ENCODE measurements around the gene FAM120A.

The FAM120A gene

DNA sequence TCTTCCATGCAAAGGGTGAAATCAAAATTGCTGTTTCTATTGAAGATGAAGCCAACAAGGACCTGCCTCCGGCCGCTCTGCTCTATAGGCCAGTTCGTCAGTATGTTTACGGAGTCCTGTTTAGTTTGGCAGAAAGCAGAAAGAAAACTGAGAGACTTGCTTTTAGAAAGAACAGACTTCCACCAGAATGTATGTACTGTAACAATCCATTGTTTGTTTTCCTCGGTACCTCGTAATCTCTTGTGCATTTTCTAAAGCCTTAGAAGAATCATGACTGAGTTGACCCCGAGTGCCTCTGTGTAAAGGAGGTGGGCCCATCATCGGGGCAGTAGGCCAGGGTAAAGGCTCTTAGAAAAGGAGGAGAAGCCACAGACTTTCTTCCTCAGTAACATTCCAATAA is 80.7 kb downstream of the FAM120A start:
- DNase-seq (ENCODE audit: insufficient read length, low spot score) (no peak), FAIRE-seq (no peak)
- TF ChIP-seq PAX5 (IDR thresholded peaks at IDR 0.05; ENCODE audit: insufficient read depth, low read length, severe bottlenecking) (no peak), SPI1 (IDR thresholded peaks at IDR 0.05; ENCODE audit: low read depth, low read length) (no peak), POLR2A (IDR thresholded peaks at IDR 0.05; ENCODE audit: low read depth, low read length) (no peak), TAF1 (IDR thresholded peaks at IDR 0.05; ENCODE audit: low read depth, low read length) (no peak), POU2F2 (IDR thresholded peaks at IDR 0.05; ENCODE audit: low read depth, low read length) (no peak), POLR2AphosphoS5 (IDR thresholded peaks at IDR 0.05; ENCODE audit: low read depth, low read length) (no peak)

DNA sequence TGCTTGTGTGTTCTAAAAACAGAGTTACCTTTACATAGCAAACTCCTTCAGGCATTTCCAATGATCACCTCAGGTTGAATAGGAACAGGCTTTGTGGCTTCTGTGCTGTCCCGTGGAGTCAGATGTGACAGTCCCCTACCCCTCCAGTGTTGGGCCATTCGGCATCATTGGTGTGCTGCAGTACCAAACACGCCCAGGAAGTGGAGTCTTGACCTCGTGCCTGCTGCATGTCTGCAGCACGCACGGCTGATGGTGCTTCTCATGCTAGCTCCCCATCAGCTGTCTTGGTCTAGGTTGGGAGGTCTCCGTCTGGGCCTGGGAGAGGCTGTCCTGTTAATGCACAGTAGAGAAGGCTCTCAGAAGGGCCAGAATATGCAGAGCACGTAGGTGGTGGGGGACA is 82.4 kb downstream of the FAM120A start:
- FAIRE-seq, result no peak
- TF ChIP-seq SPI1 (IDR thresholded peaks at IDR 0.05; ENCODE audit: low read depth, low read length) (no peak), POLR2A (IDR thresholded peaks at IDR 0.05; ENCODE audit: low read depth, low read length) (no peak), POLR2AphosphoS5 (IDR thresholded peaks at IDR 0.05; ENCODE audit: low read depth, low read length) (no peak), PAX5 (IDR thresholded peaks at IDR 0.05; ENCODE audit: insufficient read depth, low read length, severe bottlenecking) (no peak), POU2F2 (IDR thresholded peaks at IDR 0.05; ENCODE audit: low read depth, low read length) (no peak), TAF1 (IDR thresholded peaks at IDR 0.05; ENCODE audit: low read depth, low read length) (no peak)
- DNase-seq (ENCODE audit: insufficient read length, low spot score), result no peak

DNA sequence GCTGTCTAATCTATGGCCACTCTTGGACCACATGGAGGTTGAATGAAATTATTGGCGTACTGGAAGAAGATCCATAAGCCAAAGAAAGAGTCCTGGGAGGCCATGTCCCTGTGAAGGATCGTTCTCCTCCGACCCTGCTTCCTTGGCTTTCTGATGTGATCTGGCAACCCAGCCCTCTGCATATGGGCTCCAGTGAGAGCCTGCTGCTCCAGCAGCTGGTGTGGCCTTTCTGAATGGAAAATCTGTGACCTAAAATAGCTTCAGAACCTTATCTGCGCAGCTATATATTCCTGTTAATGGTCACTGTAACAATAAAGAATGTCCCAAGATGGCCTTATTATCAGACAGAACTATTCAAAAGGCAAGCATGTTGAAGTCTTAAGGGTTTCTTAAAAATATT is 84.7 kb downstream of the FAM120A start:
- TF ChIP-seq PAX5 (IDR thresholded peaks at IDR 0.05; ENCODE audit: insufficient read depth, low read length, severe bottlenecking), result no peak
- no peak for TF ChIP-seq POLR2AphosphoS5 (IDR thresholded peaks at IDR 0.05; ENCODE audit: low read depth, low read length)
- no peak for TF ChIP-seq POU2F2 (IDR thresholded peaks at IDR 0.05; ENCODE audit: low read depth, low read length)
- no peak for TF ChIP-seq SPI1 (IDR thresholded peaks at IDR 0.05; ENCODE audit: low read depth, low read length)
- no peak for TF ChIP-seq TAF1 (IDR thresholded peaks at IDR 0.05; ENCODE audit: low read depth, low read length)
- no peak for TF ChIP-seq POLR2A (IDR thresholded peaks at IDR 0.05; ENCODE audit: low read depth, low read length)
- DNase-seq (ENCODE audit: insufficient read length, low spot score), result no peak
- FAIRE-seq, result no peak

DNA sequence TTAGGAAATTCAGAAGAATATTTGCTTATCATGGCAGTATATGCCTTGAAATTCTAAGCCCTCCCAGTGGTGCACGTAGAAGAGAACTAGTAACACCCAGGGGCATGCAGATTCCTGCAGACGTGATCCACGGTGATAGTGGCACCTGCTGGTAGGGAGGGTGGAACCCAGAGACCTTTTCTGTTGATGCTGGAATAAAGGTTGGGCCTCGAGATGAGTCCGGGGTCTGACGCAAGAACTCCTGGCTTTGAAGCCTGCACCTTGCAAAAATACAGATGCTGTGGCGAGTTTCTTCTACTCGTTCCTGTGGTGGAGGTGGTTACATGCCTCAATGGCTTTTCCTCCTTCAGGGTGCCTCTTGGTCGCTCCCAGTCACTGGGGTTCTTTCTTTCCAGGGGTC is 85.4 kb downstream of the FAM120A start:
- DNase-seq (ENCODE audit: insufficient read length, low spot score), result no peak
- FAIRE-seq, result no peak
- TF ChIP-seq POLR2A (IDR thresholded peaks at IDR 0.05; ENCODE audit: low read depth, low read length) (no peak), PAX5 (IDR thresholded peaks at IDR 0.05; ENCODE audit: insufficient read depth, low read length, severe bottlenecking) (no peak), SPI1 (IDR thresholded peaks at IDR 0.05; ENCODE audit: low read depth, low read length) (no peak), POLR2AphosphoS5 (IDR thresholded peaks at IDR 0.05; ENCODE audit: low read depth, low read length) (no peak), TAF1 (IDR thresholded peaks at IDR 0.05; ENCODE audit: low read depth, low read length) (no peak), POU2F2 (IDR thresholded peaks at IDR 0.05; ENCODE audit: low read depth, low read length) (no peak)

DNA sequence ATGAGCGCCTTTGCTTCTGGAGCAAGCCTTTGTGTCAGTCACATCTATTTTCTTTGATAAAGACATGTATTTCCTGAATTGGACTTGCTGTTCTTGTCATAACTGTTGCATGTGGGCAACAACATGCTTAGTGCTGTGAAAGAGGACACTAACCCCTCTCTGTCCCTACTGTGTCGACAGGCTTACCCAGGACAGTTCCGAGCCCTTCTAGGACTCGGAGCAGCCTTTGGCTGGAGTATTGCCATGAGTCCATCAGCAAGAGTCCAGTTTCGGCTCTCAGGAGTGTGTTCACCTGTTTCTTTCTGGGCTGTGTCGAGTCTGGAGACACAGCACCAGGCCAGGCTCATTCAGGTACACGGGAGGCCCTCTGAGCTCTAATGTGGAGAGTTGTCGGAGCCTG is 88.8 kb downstream of the FAM120A start:
- no peak for FAIRE-seq

DNA sequence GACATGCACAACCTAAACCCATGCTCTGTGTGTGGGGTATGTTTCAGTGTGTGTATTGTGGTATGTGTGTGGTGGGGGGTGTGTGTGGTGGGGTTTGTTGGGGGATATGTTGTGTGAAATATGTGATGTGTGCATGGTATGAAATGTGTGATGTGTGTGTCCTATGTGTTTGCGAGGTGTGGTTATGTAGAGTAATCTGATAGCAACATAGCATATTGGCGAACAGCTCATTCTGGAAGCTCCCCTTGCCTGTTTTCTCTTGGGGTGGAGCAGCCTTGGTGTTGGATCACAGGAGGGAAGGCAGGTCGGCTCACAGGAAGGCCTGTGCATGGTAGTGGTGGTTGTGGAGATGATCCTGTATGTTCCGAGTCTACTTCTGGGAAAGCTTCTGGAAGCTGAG is 89.5 kb downstream of the FAM120A start:
- FAIRE-seq, result no peak
- DNase-seq (ENCODE audit: insufficient read length, low spot score), result no peak

More for the DNA sequence above, 88.8 kb downstream of the FAM120A start:
- DNase-seq (ENCODE audit: insufficient read length, low spot score), result no peak
- TF ChIP-seq SPI1 (IDR thresholded peaks at IDR 0.05; ENCODE audit: low read depth, low read length), result no peak
- no peak for TF ChIP-seq PAX5 (IDR thresholded peaks at IDR 0.05; ENCODE audit: insufficient read depth, low read length, severe bottlenecking)

DNA sequence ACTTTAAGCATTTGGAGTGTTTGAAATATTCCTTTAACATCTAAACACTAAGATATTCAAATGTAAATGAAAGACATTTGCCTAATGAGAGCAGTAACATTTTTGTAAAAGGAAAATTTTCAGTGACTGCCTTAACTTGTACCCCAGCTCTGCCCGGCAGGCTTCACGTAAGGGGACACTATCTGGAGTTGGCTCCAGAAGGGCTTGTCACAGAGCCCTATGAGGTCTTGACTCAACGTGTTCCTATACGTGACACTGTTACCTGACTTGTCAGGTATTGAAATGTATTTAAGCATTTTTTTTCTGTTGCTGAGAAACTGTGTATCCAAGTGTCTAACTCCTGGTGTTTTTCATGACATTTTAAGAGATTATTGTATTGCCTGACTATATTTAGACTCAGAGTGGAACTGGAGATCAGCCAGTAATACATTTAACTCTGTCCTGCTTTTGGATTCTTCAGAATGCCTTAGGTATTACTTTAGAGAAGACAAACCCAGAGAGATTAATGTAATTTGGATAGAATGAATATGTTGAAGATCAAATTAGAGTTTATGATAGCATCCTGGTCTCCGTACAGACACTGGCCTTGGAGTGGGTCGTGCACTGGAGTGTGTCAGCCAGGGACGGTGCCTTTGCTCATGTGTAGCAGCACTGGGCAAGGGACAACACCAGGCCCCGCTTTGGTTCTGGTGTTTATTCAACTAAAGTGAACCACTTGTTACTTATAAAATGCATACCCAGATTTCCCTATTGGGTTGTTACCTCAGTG is 90.3 kb downstream of the FAM120A start:
- FAIRE-seq (no peak), DNase-seq (ENCODE audit: insufficient read length, low spot score) (no peak)
- TF ChIP-seq POLR2AphosphoS5 (IDR thresholded peaks at IDR 0.05; ENCODE audit: low read depth, low read length) (no peak), TAF1 (IDR thresholded peaks at IDR 0.05; ENCODE audit: low read depth, low read length) (no peak), POLR2A (IDR thresholded peaks at IDR 0.05; ENCODE audit: low read depth, low read length) (no peak), POU2F2 (IDR thresholded peaks at IDR 0.05; ENCODE audit: low read depth, low read length) (no peak), PAX5 (IDR thresholded peaks at IDR 0.05; ENCODE audit: insufficient read depth, low read length, severe bottlenecking) (no peak), SPI1 (IDR thresholded peaks at IDR 0.05; ENCODE audit: low read depth, low read length) (no peak)

More for the DNA sequence above, 89.5 kb downstream of the FAM120A start:
- TF ChIP-seq PAX5 (IDR thresholded peaks at IDR 0.05; ENCODE audit: insufficient read depth, low read length, severe bottlenecking) (no peak), POLR2A (IDR thresholded peaks at IDR 0.05; ENCODE audit: low read depth, low read length) (no peak), POLR2AphosphoS5 (IDR thresholded peaks at IDR 0.05; ENCODE audit: low read depth, low read length) (no peak), SPI1 (IDR thresholded peaks at IDR 0.05; ENCODE audit: low read depth, low read length) (no peak), TAF1 (IDR thresholded peaks at IDR 0.05; ENCODE audit: low read depth, low read length) (no peak), POU2F2 (IDR thresholded peaks at IDR 0.05; ENCODE audit: low read depth, low read length) (no peak)

DNA sequence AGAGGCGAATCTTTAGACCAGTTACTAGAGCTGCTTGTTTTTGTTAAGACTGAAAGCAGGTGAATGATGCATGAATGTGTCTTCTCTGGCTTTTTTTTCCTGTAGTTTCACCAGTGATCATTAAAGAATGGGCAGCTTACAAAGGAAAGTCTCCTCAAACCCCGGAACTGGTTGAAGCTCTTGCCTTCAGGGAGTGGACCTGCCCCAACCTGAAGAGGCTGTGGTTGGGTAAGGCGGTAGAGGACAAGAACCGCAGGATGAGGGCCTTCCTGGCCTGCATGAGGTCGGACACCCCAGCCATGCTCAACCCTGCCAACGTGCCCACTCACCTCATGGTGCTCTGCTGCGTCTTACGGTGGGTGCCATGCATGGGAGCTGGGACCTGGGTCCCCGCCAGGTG is 91.6 kb downstream of the FAM120A start:
- no peak for FAIRE-seq
- no peak for DNase-seq (ENCODE audit: insufficient read length, low spot score)
- no peak for TF ChIP-seq POLR2AphosphoS5 (IDR thresholded peaks at IDR 0.05; ENCODE audit: low read depth, low read length)
- TF ChIP-seq PAX5 (IDR thresholded peaks at IDR 0.05; ENCODE audit: insufficient read depth, low read length, severe bottlenecking), result no peak
- TF ChIP-seq POLR2A (IDR thresholded peaks at IDR 0.05; ENCODE audit: low read depth, low read length), result no peak
- TF ChIP-seq TAF1 (IDR thresholded peaks at IDR 0.05; ENCODE audit: low read depth, low read length), result no peak
- no peak for TF ChIP-seq SPI1 (IDR thresholded peaks at IDR 0.05; ENCODE audit: low read depth, low read length)
- no peak for TF ChIP-seq POU2F2 (IDR thresholded peaks at IDR 0.05; ENCODE audit: low read depth, low read length)

DNA sequence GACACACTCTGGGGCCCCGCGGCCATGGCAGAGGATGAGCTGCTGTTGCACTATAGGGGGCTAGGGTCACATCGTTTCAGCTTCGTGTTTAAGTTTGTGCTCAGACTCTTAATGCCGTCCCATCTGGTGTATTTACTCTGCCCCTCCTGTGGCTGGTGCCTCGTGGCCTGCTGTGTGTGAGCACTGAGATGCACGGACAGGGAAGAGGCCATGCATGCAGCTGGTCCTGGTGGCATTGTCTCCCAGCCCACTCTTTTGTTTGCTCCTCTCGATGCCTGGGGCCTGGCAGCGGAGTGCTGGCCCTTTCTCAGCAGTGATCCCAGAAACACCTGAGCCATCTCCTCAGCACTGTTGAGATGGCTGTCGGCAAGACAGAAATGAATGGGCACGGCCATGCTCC is 94.9 kb downstream of the FAM120A start:
- no peak for FAIRE-seq

More for the DNA sequence above, 94.9 kb downstream of the FAM120A start:
- DNase-seq (ENCODE audit: insufficient read length, low spot score), result no peak
- TF ChIP-seq POU2F2 (IDR thresholded peaks at IDR 0.05; ENCODE audit: low read depth, low read length) (no peak), SPI1 (IDR thresholded peaks at IDR 0.05; ENCODE audit: low read depth, low read length) (no peak), POLR2AphosphoS5 (IDR thresholded peaks at IDR 0.05; ENCODE audit: low read depth, low read length) (no peak), POLR2A (IDR thresholded peaks at IDR 0.05; ENCODE audit: low read depth, low read length) (no peak), PAX5 (IDR thresholded peaks at IDR 0.05; ENCODE audit: insufficient read depth, low read length, severe bottlenecking) (no peak), TAF1 (IDR thresholded peaks at IDR 0.05; ENCODE audit: low read depth, low read length) (no peak)

All from GM12891 (cell line).